NB4 (cell line): ENCODE results near the gene ATOH8.

Experiments
- DNase-seq: peaks from one replicate; pipeline ENCODE4 v3.0.0; 2010; ENCODE audit warnings: low read depth
- H3K4me3 ChIP-seq: one replicate; pipeline ENCODE4 v1.5.1; 2011; ENCODE audit warnings: mild to moderate bottlenecking, low read depth, low read length, moderate library complexity
- CTCF ChIP-seq: IDR thresholded peaks from one replicate; pipeline ENCODE4 v1.5.1; 2012; ENCODE audit warnings: low read depth, low read length
- MAX ChIP-seq: IDR thresholded peaks from 2 replicates; pipeline ENCODE4 v1.6.1; 2011; ENCODE audit warnings: low read depth, low read length
- MYC ChIP-seq: IDR thresholded peaks from 2 replicates; pipeline ENCODE4 v1.6.1; 2011; ENCODE audit warnings: low read depth, low read length
- POLR2A ChIP-seq: IDR thresholded peaks from 2 replicates; pipeline ENCODE4 v1.6.1; 2011; ENCODE audit warnings: mild to moderate bottlenecking; ENCODE audit not compliant: insufficient read length; ENCODE audit errors: extremely low read depth

The ATOH8 gene

GRCh38 chr2:85763831-85764230 is 10.0 kb downstream of the ATOH8 start:
- DNase-seq: no peak
- no peak for TF ChIP-seq MAX
- TF ChIP-seq CTCF: no peak
- no peak for TF ChIP-seq MYC
- no peak for TF ChIP-seq POLR2A
- H3K4me3 ChIP-seq: no peak overlapping the region

GRCh38 chr2:85765081-85765731 is 11.4 kb downstream of the ATOH8 start:
- no peak overlapping the region for H3K4me3 ChIP-seq
- no peak for DNase-seq
- no peak for TF ChIP-seq POLR2A
- no peak for TF ChIP-seq MYC
- no peak for TF ChIP-seq CTCF
- TF ChIP-seq MAX: no peak

- TF ChIP-seq MAX (no peak), MYC (no peak), CTCF (no peak), POLR2A (no peak)
- H3K4me3 ChIP-seq: no peak overlapping the region
- no peak for DNase-seq
Measured at GRCh38 chr2:85766229-85766628, 12.4 kb downstream of the ATOH8 start.

DNA sequence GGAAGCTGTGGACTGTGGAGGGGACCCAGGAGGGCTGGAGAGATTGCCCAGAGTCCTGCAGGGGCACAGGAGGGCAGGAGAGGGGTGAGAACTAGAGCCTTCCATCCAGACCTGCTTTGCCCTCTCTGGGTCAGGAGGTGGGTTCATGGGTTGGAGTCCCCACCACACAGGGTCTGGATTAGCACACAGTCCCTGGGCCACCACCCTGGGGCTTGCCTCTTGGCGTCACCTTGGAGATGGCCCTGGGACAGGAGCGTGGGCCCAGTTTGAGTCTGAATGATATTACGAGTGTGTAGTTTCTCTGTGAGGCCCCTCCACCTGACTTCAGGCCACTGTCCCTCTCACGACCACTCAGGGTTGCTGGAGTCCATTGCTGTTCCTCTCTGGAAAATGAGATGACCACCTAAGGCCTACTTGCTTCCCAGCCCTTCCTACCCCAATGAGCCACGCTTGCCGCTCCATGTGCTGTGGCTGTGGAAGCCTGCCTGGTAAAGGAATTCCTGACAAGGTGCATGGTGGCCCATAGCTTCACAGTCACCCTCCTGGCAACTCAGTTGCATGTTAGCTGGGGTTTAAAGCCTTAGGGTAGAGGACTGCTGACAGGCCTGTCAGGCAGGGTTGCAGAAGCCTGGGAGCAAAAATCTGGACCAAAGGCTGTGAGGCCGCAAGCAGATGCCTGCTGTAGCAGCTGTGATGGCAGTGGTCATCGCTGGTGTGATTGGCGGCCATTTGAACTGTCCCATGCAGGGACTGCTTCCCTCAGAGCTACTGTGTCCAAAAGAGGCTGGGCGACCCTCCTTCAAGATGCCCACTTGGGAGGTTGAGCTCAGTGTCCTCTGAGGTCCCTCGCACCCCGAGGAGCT is 14.2 kb downstream of the ATOH8 start:
- TF ChIP-seq POLR2A (no peak), MAX (no peak), MYC (no peak), CTCF (no peak)
- DNase-seq: no peak
- H3K4me3 ChIP-seq: no peak overlapping the region

GRCh38 chr2:85768713-85769112 is 14.9 kb downstream of the ATOH8 start:
- no peak overlapping the region for H3K4me3 ChIP-seq
- DNase-seq: no peak
- TF ChIP-seq MYC (no peak), POLR2A (no peak), MAX (no peak), CTCF (no peak)
